ENCODE data around the gene HEY2.
"Not testable (repeated sequence)": the region's sequence is repeated elsewhere in the genome, so short reads cannot be mapped to it uniquely, and the experiment has no call there.

Gene HEY2

GRCh38 chr6:125773387-125774341, 24.2 kb downstream of the HEY2 start:
- DNase-seq, result no peak

- DNase-seq, result not testable (repeated sequence)
Observed at GRCh38 chr6:125776107-125776826, 26.8 kb downstream of the HEY2 start.

- peak; percentile 86 for DNase-seq
Observed at GRCh38 chr6:125779924-125780539, 30.6 kb downstream of the HEY2 start.

- DNase-seq, result peak; percentile 66
Observed at GRCh38 chr6:125780540-125781313, 31.3 kb downstream of the HEY2 start.

GRCh38 chr6:125781314-125781868, 32.0 kb downstream of the HEY2 start:
- DNase-seq, result peak; percentile 8

- no peak for DNase-seq
Observed at GRCh38 chr6:125784365-125784764, 34.9 kb downstream of the HEY2 start.

GRCh38 chr6:125787791-125788190, 38.4 kb downstream of the HEY2 start:
- DNase-seq, result no peak

GRCh38 chr6:125789167-125789566, 39.7 kb downstream of the HEY2 start:
- DNase-seq, result no peak

GRCh38 chr6:125789576-125790357, 40.3 kb downstream of the HEY2 start:
- peak; percentile 36 for DNase-seq

GRCh38 chr6:125790358-125791150, 41.1 kb downstream of the HEY2 start, which contains the start of gene NCOA7:
TSS of gene NCOA7 (plus strand) at chr6:125790960. CDS start at chr6:125815355, 24,395 bp downstream.
- DNase-seq, result peak; percentile 72

- DNase-seq, result peak; percentile 63
Observed at GRCh38 chr6:125791151-125791819, 41.9 kb downstream of the HEY2 start.

- no peak for DNase-seq
Observed at GRCh38 chr6:125791820-125792165, 42.4 kb downstream of the HEY2 start.

GRCh38 chr6:125792172-125792571, 42.7 kb downstream of the HEY2 start:
- DNase-seq, result no peak

- DNase-seq, result no peak
Observed at GRCh38 chr6:125792680-125793079, 43.2 kb downstream of the HEY2 start.

- DNase-seq, result no peak
Observed at GRCh38 chr6:125793280-125793679, 43.8 kb downstream of the HEY2 start.

- DNase-seq, result no peak
Observed at GRCh38 chr6:125793863-125794262, 44.4 kb downstream of the HEY2 start.

- DNase-seq, result no peak
Observed at GRCh38 chr6:125794342-125795137, 45.1 kb downstream of the HEY2 start.

- no peak for DNase-seq
Observed at GRCh38 chr6:125795301-125795700, 45.9 kb downstream of the HEY2 start.

All from RPMI8226 (cell line).